Activated T-cell treated with anti-CD3 and anti-CD28 coated beads, Interleukin-2, amount 50 U/mL, for 4 hours (primary cell): ENCODE results near the gene SOX5. TPM values are rescaled to one million over a fixed set of nuclear protein-coding genes. Genes with fewer than 3 reads are reported as not detected.
"Not testable (repeated sequence)": the region's sequence is repeated elsewhere in the genome, so short reads cannot be mapped to it uniquely, and the experiment has no call there.

Source experiments
- ATAC-seq, 2 donors: fragments of 200-7000 bp; cut with Tn5 transposase; one replicate each; pipeline ENCODE4 v1.10.0; 2021
- DNase-seq: peaks from one replicate; pipeline ENCODE4 v3.0.0-alpha.2; 2020
- H3K27me3 Mint-ChIP-seq: one replicate; pipeline ENCODE4 v1.8.0; 2021; ENCODE audit warnings: low read depth, mixed read lengths
- H3K36me3 Mint-ChIP-seq: one replicate; pipeline ENCODE4 v1.8.0; 2022; ENCODE audit warnings: mixed read lengths; ENCODE audit not compliant: insufficient read depth
- H3K4me1 Mint-ChIP-seq: one replicate; pipeline ENCODE4 v1.8.0; 2021; ENCODE audit warnings: low read depth, mixed read lengths
- H3K4me3 Mint-ChIP-seq: one replicate; pipeline ENCODE4 v1.8.0; 2021; ENCODE audit warnings: mild to moderate bottlenecking, moderate library complexity, mixed read lengths
- H3K9me3 Mint-ChIP-seq: one replicate; pipeline ENCODE4 v1.8.0; 2021; ENCODE audit warnings: mixed read lengths
- total RNA-seq, 3 donors: library from RNA; stranded (reverse); gene quantifications; one replicate each; pipeline ENCODE4 v1.2.1, GENCODE V29; 2021

SOX5 gene
- total RNA-seq, 3 donors from 2014 or later, result 0.15 to 1.7 (median 0.34) TPM

GRCh38 chr12:23510484-23510883 is 439.0 kb downstream of the SOX5 start:
- DNase-seq, result no peak
- no peak for ATAC-seq
- H3K4me1 Mint-ChIP-seq, result no peaks in the 10 kb centered on the region
- no peak overlapping the region for H3K4me3 Mint-ChIP-seq
- H3K27me3 Mint-ChIP-seq, result no peaks in the 10 kb centered on the region
- H3K36me3 Mint-ChIP-seq, result no peaks in the 10 kb centered on the region
- peaks cover 11% of the 10 kb centered on the region for H3K9me3 Mint-ChIP-seq

- not testable (repeated sequence) for H3K27me3 Mint-ChIP-seq, H3K4me1 Mint-ChIP-seq, DNase-seq, ATAC-seq, H3K36me3 Mint-ChIP-seq, H3K4me3 Mint-ChIP-seq
- peaks cover 11% of the 10 kb centered on the region for H3K9me3 Mint-ChIP-seq
These were observed 439.6 kb downstream of the SOX5 start for GRCh38 chr12:23509832-23510231.

GRCh38 chr12:23507785-23508184 is 441.7 kb downstream of the SOX5 start:
- H3K27me3 Mint-ChIP-seq, DNase-seq, H3K9me3 Mint-ChIP-seq, H3K36me3 Mint-ChIP-seq, H3K4me3 Mint-ChIP-seq, ATAC-seq, H3K4me1 Mint-ChIP-seq: not testable (repeated sequence)

GRCh38 chr12:23505736-23506135 is 443.7 kb downstream of the SOX5 start:
- not testable (repeated sequence) for H3K9me3 Mint-ChIP-seq, H3K36me3 Mint-ChIP-seq, DNase-seq, H3K4me1 Mint-ChIP-seq, ATAC-seq, H3K4me3 Mint-ChIP-seq, H3K27me3 Mint-ChIP-seq

- no peaks in the 10 kb centered on the region for H3K36me3 Mint-ChIP-seq
- H3K9me3 Mint-ChIP-seq, result peaks cover 4% of the 10 kb centered on the region
- H3K4me3 Mint-ChIP-seq, result no peak overlapping the region
- H3K4me1 Mint-ChIP-seq, result no peaks in the 10 kb centered on the region
- DNase-seq, result no peak
- H3K27me3 Mint-ChIP-seq, result no peaks in the 10 kb centered on the region
- no peak for ATAC-seq
These were observed 444.6 kb downstream of the SOX5 start for GRCh38 chr12:23504641-23505399.

GRCh38 chr12:23504043-23504442 is 445.4 kb downstream of the SOX5 start:
- DNase-seq (no peak), ATAC-seq (no peak)
- no peaks in the 10 kb centered on the region for H3K27me3 Mint-ChIP-seq
- H3K4me3 Mint-ChIP-seq, result no peak overlapping the region
- peaks cover 4% of the 10 kb centered on the region for H3K9me3 Mint-ChIP-seq
- no peaks in the 10 kb centered on the region for H3K36me3 Mint-ChIP-seq
- no peaks in the 10 kb centered on the region for H3K4me1 Mint-ChIP-seq

GRCh38 chr12:23503544-23503943 is 445.9 kb downstream of the SOX5 start:
- Mint-ChIP-seq H3K4me1 (no peaks in the 10 kb centered on the region), H3K27me3 (no peaks in the 10 kb centered on the region), H3K4me3 (no peak overlapping the region), H3K36me3 (no peaks in the 10 kb centered on the region), H3K9me3 (peaks cover 4% of the 10 kb centered on the region)
- ATAC-seq (no peak), DNase-seq (no peak)

- no peak for ATAC-seq
- H3K4me3 Mint-ChIP-seq, result no peak overlapping the region
- no peaks in the 10 kb centered on the region for H3K4me1 Mint-ChIP-seq
- no peaks in the 10 kb centered on the region for H3K27me3 Mint-ChIP-seq
- H3K36me3 Mint-ChIP-seq, result no peaks in the 10 kb centered on the region
- DNase-seq, result no peak
- H3K9me3 Mint-ChIP-seq, result peaks cover 4% of the 10 kb centered on the region
These were observed 447.2 kb downstream of the SOX5 start for GRCh38 chr12:23502259-23502658.

- H3K4me1 Mint-ChIP-seq, result no peaks in the 10 kb centered on the region
- no peaks in the 10 kb centered on the region for H3K9me3 Mint-ChIP-seq
- no peak for ATAC-seq
- no peaks in the 10 kb centered on the region for H3K36me3 Mint-ChIP-seq
- DNase-seq, result no peak
- no peaks in the 10 kb centered on the region for H3K27me3 Mint-ChIP-seq
- H3K4me3 Mint-ChIP-seq, result no peak overlapping the region
These were observed 454.0 kb downstream of the SOX5 start for GRCh38 chr12:23495472-23495871.

- Mint-ChIP-seq H3K9me3 (no peaks in the 10 kb centered on the region), H3K4me1 (no peaks in the 10 kb centered on the region), H3K36me3 (no peaks in the 10 kb centered on the region), H3K4me3 (no peak overlapping the region), H3K27me3 (no peaks in the 10 kb centered on the region)
- ATAC-seq (no peak), DNase-seq (no peak)
These were observed 455.8 kb downstream of the SOX5 start for GRCh38 chr12:23493672-23494071.

- H3K9me3 Mint-ChIP-seq, DNase-seq, H3K4me1 Mint-ChIP-seq, H3K36me3 Mint-ChIP-seq, ATAC-seq, H3K27me3 Mint-ChIP-seq, H3K4me3 Mint-ChIP-seq: not testable (repeated sequence)
These were observed 458.4 kb downstream of the SOX5 start for GRCh38 chr12:23491029-23491428.

- no peaks in the 10 kb centered on the region for H3K4me1 Mint-ChIP-seq
- peaks cover 12% of the 10 kb centered on the region for H3K9me3 Mint-ChIP-seq
- no peaks in the 10 kb centered on the region for H3K36me3 Mint-ChIP-seq
- DNase-seq (no peak), ATAC-seq (no peak)
- H3K27me3 Mint-ChIP-seq, result no peaks in the 10 kb centered on the region
- H3K4me3 Mint-ChIP-seq, result no peak overlapping the region
These were observed 461.3 kb downstream of the SOX5 start for GRCh38 chr12:23488130-23488529.

- Mint-ChIP-seq H3K36me3 (no peaks in the 10 kb centered on the region), H3K9me3 (peaks cover 15% of the 10 kb centered on the region), H3K27me3 (no peaks in the 10 kb centered on the region), H3K4me3 (no peak overlapping the region), H3K4me1 (no peaks in the 10 kb centered on the region)
- ATAC-seq (no peak), DNase-seq (no peak)
These were observed 465.2 kb downstream of the SOX5 start for GRCh38 chr12:23484238-23484637.

- no peaks in the 10 kb centered on the region for H3K27me3 Mint-ChIP-seq
- H3K36me3 Mint-ChIP-seq, result no peaks in the 10 kb centered on the region
These were observed 466.9 kb downstream of the SOX5 start for GRCh38 chr12:23482571-23482970.

More at GRCh38 chr12:23482571-23482970, 466.9 kb downstream of the SOX5 start:
- DNase-seq, result no peak
- no peaks in the 10 kb centered on the region for H3K4me1 Mint-ChIP-seq
- H3K4me3 Mint-ChIP-seq, result no peak overlapping the region
- no peak for ATAC-seq
- peaks cover 17% of the 10 kb centered on the region for H3K9me3 Mint-ChIP-seq
